Muscle of back (tissue), 11 donors: ENCODE data around the gene SENP2. TPM values are rescaled to one million over a fixed set of nuclear protein-coding genes. Genes with fewer than 3 reads are reported as not detected.

Experiments used
- DNase-seq, 3 donors: peaks; one replicate each; pipeline versions ENCODE4 v3.0.0 to v3.0.0-alpha.2; 2013
- polyA plus RNA-seq, 10 donors: library from polyadenylated mRNA; unstranded; fragments of 120-200 nt; gene quantifications; one replicate each; pipeline ENCODE4 v1.2.1, GENCODE V29; 2013; ENCODE audit not compliant: insufficient read length in 10 of 10

Gene SENP2
- polyA plus RNA-seq, 10 donors = 29.6 to 44.6 (median 38.5) TPM

- DNase-seq = peak; percentile 48 to 72 (median 57)
Measured at GRCh38 chr3:185677146-185677829, 91.2 kb downstream of the SENP2 start.

DNA sequence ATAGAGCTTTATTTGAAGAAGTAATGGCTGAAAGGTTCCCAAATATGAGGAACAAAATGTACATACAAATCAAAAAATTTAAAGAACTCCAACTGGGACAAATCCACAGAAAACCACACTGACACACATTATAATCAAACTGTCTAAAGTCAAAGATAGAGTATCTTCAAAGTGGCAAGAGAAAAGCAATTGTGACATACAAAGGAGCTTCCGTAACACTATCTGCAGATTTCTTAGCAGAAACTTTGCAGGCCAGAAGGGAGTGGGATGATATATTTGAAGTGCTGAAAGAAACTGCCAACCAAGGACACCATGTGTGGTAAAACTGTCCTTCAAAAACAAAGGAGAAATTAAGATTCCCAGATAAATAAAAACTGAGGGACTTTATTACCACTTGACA lies 91.9 kb downstream of the SENP2 start:
- no peak for DNase-seq

DNA sequence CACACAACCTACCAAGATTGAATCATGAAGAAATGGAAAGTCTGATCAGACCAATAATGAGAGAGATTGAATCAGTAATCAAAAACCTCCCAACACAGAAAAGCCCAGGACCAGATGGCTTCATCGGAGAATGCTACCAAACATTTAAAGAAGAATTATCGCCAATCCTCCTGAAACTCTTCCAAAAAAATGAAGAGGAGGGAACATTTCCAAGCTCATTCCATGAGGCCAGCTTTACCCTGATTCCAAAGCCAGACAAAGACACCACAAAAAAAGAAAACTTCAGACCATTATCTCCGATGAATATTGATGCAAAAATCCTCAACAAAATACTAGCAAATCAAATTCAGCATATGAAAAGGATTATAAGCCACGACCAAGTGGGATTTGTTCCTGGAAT lies 94.1 kb downstream of the SENP2 start:
- peak in 1 of 3 donors; percentile 30 for DNase-seq

Other genes with a start within 250 kb of the SENP2 start
- gene MAP3K13, start 223.2 kb upstream of the SENP2 start, polyA plus RNA-seq = 10 to 100 TPM; 12.2 to 20.2 (median 17.8) TPM
- 10 to 100 TPM; 12.2 to 20.7 (median 16.8) TPM for gene TMEM41A, start 87.3 kb upstream of the SENP2 start, polyA plus RNA-seq
- gene LIPH, start 33.7 kb upstream of the SENP2 start, polyA plus RNA-seq = under 1 TPM in 8 of 10 donors, not detected in 2; 0.05 to 0.94 (median 0.19) TPM
- gene IGF2BP2, start 238.7 kb downstream of the SENP2 start, polyA plus RNA-seq = 10 to 100 TPM; 34.6 to 59.6 (median 39.3) TPM